GM23338 (cell line): ENCODE data around the gene UMOD. TPM values are rescaled to one million over a fixed set of nuclear protein-coding genes. Genes with fewer than 3 reads are reported as not detected.

Experiments
- ATAC-seq: fragments of 200-7000 bp; cut with Tn5 transposase; 3 replicates; pipeline ENCODE4 v1.9.1; 2020
- DNase-seq: peaks from one replicate; pipeline ENCODE4 v3.0.0-alpha.2; 2015; ENCODE audit warnings: low spot score
- H2AFZ ChIP-seq: fragments of 200-600 bp; sonication (generic); 2 replicates; pipeline ENCODE4 v1.8.0; 2016; ENCODE audit warnings: antibody characterized with exemption, mild to moderate bottlenecking, moderate library complexity
- H3F3A ChIP-seq: fragments of 200-600 bp; sonication (generic); replicated peaks from 2 replicates; pipeline ENCODE4 v1.8.0; 2017; ENCODE audit warnings: antibody characterized with exemption, mixed run types, low read depth
- H3K27ac ChIP-seq: fragments of 200-600 bp; sonication (generic); 2 replicates; pipeline ENCODE4 v1.6.1; 2016; ENCODE audit warnings: low read depth
- H3K27me3 ChIP-seq: fragments of 200-600 bp; sonication (generic); 2 replicates; pipeline ENCODE4 v1.8.0; 2016; ENCODE audit warnings: mild to moderate bottlenecking, mixed run types, moderate library complexity; ENCODE audit not compliant: insufficient read depth
- H3K36me3 ChIP-seq: fragments of 200-600 bp; sonication (generic); 2 replicates; pipeline ENCODE4 v1.8.0; 2016; ENCODE audit warnings: mild to moderate bottlenecking; ENCODE audit not compliant: insufficient read depth
- H3K4me1 ChIP-seq: fragments of 200-600 bp; sonication (generic); 2 replicates; pipeline ENCODE4 v1.8.0; 2016; ENCODE audit warnings: mild to moderate bottlenecking, moderate library complexity; ENCODE audit not compliant: insufficient read depth
- H3K4me2 ChIP-seq: fragments of 200-600 bp; sonication (generic); 2 replicates; pipeline ENCODE4 v1.7.1; 2017; ENCODE audit warnings: mixed run types
- H3K4me3 ChIP-seq: fragments of 200-600 bp; sonication (generic); 2 replicates; pipeline ENCODE4 v1.6.1; 2016; ENCODE audit warnings: mixed run types
- H3K79me2 ChIP-seq: fragments of 200-600 bp; sonication (generic); replicated peaks from 2 replicates; pipeline ENCODE4 v1.8.0; 2017; ENCODE audit warnings: mild to moderate bottlenecking; ENCODE audit not compliant: insufficient read depth
- H3K9me2 ChIP-seq: fragments of 200-600 bp; sonication (generic); 2 replicates; pipeline ENCODE4 v1.8.0; 2017; ENCODE audit not compliant: insufficient read depth
- H4K20me1 ChIP-seq: fragments of 200-600 bp; sonication (generic); replicated peaks from 2 replicates; pipeline ENCODE4 v1.8.0; 2017; ENCODE audit warnings: mild to moderate bottlenecking; ENCODE audit not compliant: insufficient read depth
- H3K27ac Mint-ChIP-seq: 2 replicates; pipeline ENCODE4 v1.8.0; 2020; ENCODE audit warnings: inconsistent platforms, mild to moderate bottlenecking, moderate library complexity, mixed read lengths
- H3K27me3 Mint-ChIP-seq: 3 replicates; pipeline ENCODE4 v1.8.0; 2022; ENCODE audit warnings: low read depth, mild to moderate bottlenecking, moderate library complexity, mixed read lengths, inconsistent platforms; ENCODE audit not compliant: insufficient read depth, poor library complexity
- H3K36me3 Mint-ChIP-seq: 3 replicates; pipeline ENCODE4 v1.8.0; 2021; ENCODE audit warnings: low read depth, mild to moderate bottlenecking, inconsistent platforms, moderate library complexity, mixed read lengths
- H3K4me1 Mint-ChIP-seq: 3 replicates; pipeline ENCODE4 v1.8.0; 2020; ENCODE audit warnings: mild to moderate bottlenecking, inconsistent platforms, mixed read lengths
- H3K4me3 Mint-ChIP-seq: 3 replicates; pipeline ENCODE4 v1.8.0; 2021; ENCODE audit warnings: moderate library complexity, mild to moderate bottlenecking, inconsistent platforms, mixed read lengths
- H3K9me3 Mint-ChIP-seq: 3 replicates; pipeline ENCODE4 v1.8.0; 2020; ENCODE audit warnings: moderate library complexity, mild to moderate bottlenecking, inconsistent platforms, mixed read lengths
- CREB1 ChIP-seq: fragments of 250-450 bp; sonication (Bioruptor Pico); IDR thresholded peaks from 2 replicates; pipeline ENCODE4 v1.5.0; 2020; ENCODE audit warnings: low read depth, mild to moderate bottlenecking, moderate library complexity
- CTCF ChIP-seq, 2 experiments: fragments of 200-600 bp in 1 of 2; sonication (generic) in 1 of 2; conservative IDR thresholded peaks; 2 replicates each; pipeline versions ENCODE4 v1.5.1 to v1.6.1; 2016 to 2017; ENCODE audit warnings: antibody characterized with exemption in 2 of 2, low read depth in 2 of 2, mild to moderate bottlenecking in 2 of 2, moderate library complexity in 1 of 2
- EZH2 ChIP-seq: fragments of 200-600 bp; sonication (generic); IDR thresholded peaks from one replicate; pipeline ENCODE4 v1.8.0; 2017; ENCODE audit warnings: antibody characterized with exemption, mild to moderate bottlenecking, low read depth; ENCODE audit not compliant: unreplicated experiment
- EZH2phosphoT487 ChIP-seq: fragments of 200-600 bp; sonication (generic); IDR thresholded peaks from one replicate; pipeline ENCODE4 v1.8.1; 2018; ENCODE audit warnings: antibody characterized with exemption; ENCODE audit not compliant: unreplicated experiment
- JUNB ChIP-seq: IDR thresholded peaks from one replicate; pipeline ENCODE4 v1.6.1; 2016; ENCODE audit warnings: antibody characterized with exemption; ENCODE audit not compliant: unreplicated experiment
- NANOG ChIP-seq: IDR thresholded peaks from 2 replicates; pipeline ENCODE4 v1.6.1; 2016; ENCODE audit warnings: antibody characterized with exemption, borderline replicate concordance
- STAT1 ChIP-seq: IDR thresholded peaks from one replicate; pipeline ENCODE4 v1.6.1; 2016; ENCODE audit warnings: antibody characterized with exemption; ENCODE audit not compliant: unreplicated experiment
- ZNF114 ChIP-seq: fragments of 250-450 bp; sonication (Bioruptor Pico); IDR thresholded peaks from 2 replicates; pipeline ENCODE4 v1.5.0; 2020; ENCODE audit warnings: mild to moderate bottlenecking, moderate library complexity
- ZNF331 ChIP-seq: fragments of 250-450 bp; sonication (Bioruptor Pico); IDR thresholded peaks from 2 replicates; pipeline ENCODE4 v1.5.0; 2020; ENCODE audit warnings: low read depth, mild to moderate bottlenecking, moderate library complexity
- ZNF462 ChIP-seq: fragments of 250-450 bp; sonication (Bioruptor Pico); IDR thresholded peaks from 2 replicates; pipeline ENCODE4 v1.5.0; 2020; ENCODE audit warnings: mild to moderate bottlenecking, moderate library complexity
- polyA plus RNA-seq: library from polyadenylated mRNA; unstranded; fragments of >200 nt; fragmentation: Nextera tagmentation; extraction: Ambion mirVana; gene quantifications from 2 replicates; pipeline ENCODE4 v1.2.1, GENCODE V29; 2016
- total RNA-seq: library from RNA; depleted of rRNA; stranded (reverse); fragments of >200 nt; shearing (Covaris generic); gene quantifications from 2 replicates; pipeline ENCODE4 v1.2.3, GENCODE V29; 2014

UMOD gene
- total and polyA plus RNA-seq, 2 experiments from 2014 or later: not detected

- DNase-seq (no peak), ATAC-seq (no peak)
- H3K4me3 ChIP-seq: no peak overlapping the region
- no peaks in the 10 kb centered on the region for H3K79me2 ChIP-seq
- no peaks in the 10 kb centered on the region for H3K27me3 ChIP-seq
- H4K20me1 ChIP-seq: no peaks in the 10 kb centered on the region
- Mint-ChIP-seq H3K36me3 (no peaks in the 10 kb centered on the region), H3K4me1 (peaks cover 5% of the 10 kb centered on the region), H3K9me3 (no peaks in the 10 kb centered on the region), H3K4me3 (no peak overlapping the region), H3K27me3 (peaks cover 5% of the 10 kb centered on the region), H3K27ac (no peak overlapping the region)
- no peak for TF ChIP-seq NANOG
- TF ChIP-seq EZH2phosphoT487: no peak
- TF ChIP-seq CTCF (conservative IDR thresholded peaks at IDR 0.05; ENCODE audit: low read depth in 2 of 2): no peak
- TF ChIP-seq ZNF462 (CRISPR knock-in tag): no peak
- no peak for TF ChIP-seq JUNB
- no peak for TF ChIP-seq CREB1 (CRISPR knock-in tag)
- no peak for TF ChIP-seq ZNF114 (CRISPR knock-in tag)
- TF ChIP-seq EZH2: no peak
- TF ChIP-seq STAT1: no peak
- TF ChIP-seq ZNF331 (CRISPR knock-in tag): no peak
- H3K9me2 ChIP-seq: no peaks in the 10 kb centered on the region
- H3F3A ChIP-seq: no peaks in the 10 kb centered on the region
- no peak overlapping the region for H3K27ac ChIP-seq
- peaks cover 8% of the 10 kb centered on the region for H3K4me1 ChIP-seq
- no peak overlapping the region for H3K4me2 ChIP-seq
- no peaks in the 10 kb centered on the region for H3K36me3 ChIP-seq
- no peak overlapping the region for H2AFZ ChIP-seq
Observed at GRCh38 chr16:20344611-20345010, 7.9 kb downstream of the UMOD start.
